Activated CD8-positive, alpha-beta T cell treated with anti-CD3 and anti-CD28 coated beads, Interleukin-2, amount 10 ng/mL, durations not matched to agents 7 days and 5 days (primary cell): Measurements from ENCODE around the gene KLF11. TPM values are rescaled to one million over a fixed set of nuclear protein-coding genes. Genes with fewer than 3 reads are reported as not detected.

Experiments used
- ATAC-seq: fragments of 150-1000 bp; cut with Tn5 transposase; one replicate; pipeline ENCODE4 v1.10.0; 2021; ENCODE audit warnings: moderate library complexity
- CTCF ChIA-PET: fragments of 350-600 bp; sonication (Branson Sonifier 250); formaldehyde crosslinking; loops from one replicate; lab custom pipeline; 2021; ENCODE audit warnings: antibody characterized with exemption; lab: Charles Lee
- POLR2A ChIA-PET: fragments of 350-600 bp; sonication (Branson Sonifier 250); formaldehyde crosslinking; loops from one replicate; lab custom pipeline; 2021; ENCODE audit warnings: antibody characterized with exemption; lab: Charles Lee
- DNase-seq: peaks from one replicate; pipeline ENCODE4 v3.0.0-alpha.2; 2020
- H3K27ac Mint-ChIP-seq: one replicate; pipeline ENCODE4 v1.8.0; 2021; ENCODE audit warnings: mild to moderate bottlenecking, mixed read lengths
- H3K27me3 Mint-ChIP-seq: one replicate; pipeline ENCODE4 v1.8.0; 2021; ENCODE audit warnings: low read depth, mixed read lengths
- H3K36me3 Mint-ChIP-seq: one replicate; pipeline ENCODE4 v1.8.0; 2021; ENCODE audit warnings: low read depth, mixed read lengths
- H3K4me1 Mint-ChIP-seq: one replicate; pipeline ENCODE4 v1.8.0; 2021; ENCODE audit warnings: low read depth, mixed read lengths
- H3K4me3 Mint-ChIP-seq: one replicate; pipeline ENCODE4 v1.8.0; 2021; ENCODE audit warnings: mild to moderate bottlenecking, mixed read lengths
- H3K9me3 Mint-ChIP-seq: one replicate; pipeline ENCODE4 v1.8.0; 2022; ENCODE audit warnings: mixed read lengths; ENCODE audit not compliant: insufficient read depth
- total RNA-seq, 2 experiments: library from RNA; stranded (reverse); gene quantifications; one replicate each; pipeline ENCODE4 v1.2.3, GENCODE V29; 2021

Gene KLF11
- total RNA-seq, 2 experiments from 2014 or later: 6.8 to 9.2 TPM

DNA sequence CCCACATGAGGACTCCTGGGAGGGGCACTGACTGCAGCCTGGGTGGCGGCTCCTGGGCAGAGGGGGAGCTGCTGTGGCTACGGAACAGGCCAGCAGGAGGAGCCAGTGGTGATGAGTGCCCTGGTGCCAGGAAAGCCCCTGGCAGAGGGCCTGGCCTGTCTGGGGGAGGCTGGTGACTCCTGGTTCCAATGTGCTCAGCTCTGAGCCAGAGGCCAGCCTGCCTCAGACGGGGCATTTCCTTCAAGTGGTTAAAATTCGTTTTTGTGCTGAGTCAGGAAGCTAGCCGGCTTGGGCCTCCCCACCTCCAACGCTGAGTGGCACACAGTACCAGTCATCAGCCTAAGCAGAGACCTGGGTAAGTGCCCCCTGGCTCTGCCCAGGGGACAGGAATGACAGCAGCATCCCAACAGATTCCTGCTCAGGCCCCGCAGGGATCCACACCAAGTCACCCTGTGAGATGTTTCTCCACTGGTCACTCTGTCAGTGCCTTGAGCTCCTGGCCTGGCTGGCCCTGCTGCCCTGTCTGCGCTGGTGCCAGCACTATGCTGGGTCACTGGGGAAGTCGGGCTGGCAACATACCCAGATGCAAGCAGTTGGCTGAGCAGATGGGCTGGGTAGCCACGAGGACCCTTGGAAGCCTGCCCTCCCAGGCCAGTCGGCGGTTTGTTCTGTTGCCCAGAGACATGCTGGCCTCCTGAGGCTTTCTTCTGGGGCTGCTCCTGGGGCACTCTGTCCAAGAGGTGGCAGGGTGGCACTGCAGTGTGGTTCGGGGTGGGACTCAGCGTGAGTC lies 7.1 kb upstream of the KLF11 start:
- DNase-seq: no peak
- ChIA-PET CTCF (interaction anchor here (1.1 to 2.1 kb wide), 3 partner anchors 10 to 223 kb away, joined by 3 to 8 read pairs (median 3); no protein-coding TSS in a partner anchor), POLR2A (no interaction called here)
- Mint-ChIP-seq H3K27me3 (peaks cover 20% of the 10 kb centered on the region), H3K36me3 (no peaks in the 10 kb centered on the region), H3K4me3 (no peak overlapping the region), H3K4me1 (peaks cover 8% of the 10 kb centered on the region), H3K27ac (no peak overlapping the region), H3K9me3 (no peaks in the 10 kb centered on the region)
- ATAC-seq: peak; percentile 54

- POLR2A ChIA-PET: interaction anchor here (0.5 kb wide), 1 partner anchor 1363 kb away, joined by 3 read pairs; no protein-coding TSS in a partner anchor
- ATAC-seq: no peak
- Mint-ChIP-seq H3K4me1 (peaks cover 16% of the 10 kb centered on the region), H3K36me3 (no peaks in the 10 kb centered on the region), H3K4me3 (no peak overlapping the region), H3K9me3 (no peaks in the 10 kb centered on the region), H3K27ac (no peak overlapping the region), H3K27me3 (peaks cover 31% of the 10 kb centered on the region)
- DNase-seq: no peak
- CTCF ChIA-PET: interaction anchor here (0.7 to 1.4 kb wide), 5 partner anchors 11 to 503 kb away, joined by 3 to 4 read pairs (median 3); no protein-coding TSS in a partner anchor
These were observed 5.2 kb upstream of the KLF11 start for GRCh38 chr2:10038123-10038522.

GRCh38 chr2:10038716-10039115 lies 4.6 kb upstream of the KLF11 start:
- Mint-ChIP-seq H3K36me3 (no peaks in the 10 kb centered on the region), H3K9me3 (no peaks in the 10 kb centered on the region), H3K4me3 (no peak overlapping the region), H3K27ac (no peak overlapping the region), H3K27me3 (peaks cover 31% of the 10 kb centered on the region), H3K4me1 (peaks cover 16% of the 10 kb centered on the region)
- POLR2A ChIA-PET: interaction anchor here (0.5 kb wide), 1 partner anchor 1362 kb away, joined by 3 read pairs; no protein-coding TSS in a partner anchor
- CTCF ChIA-PET: interaction anchor here (0.7 to 1.4 kb wide), 5 partner anchors 10 to 503 kb away, joined by 3 to 4 read pairs (median 3); no protein-coding TSS in a partner anchor
- no peak for DNase-seq
- no peak for ATAC-seq

DNA sequence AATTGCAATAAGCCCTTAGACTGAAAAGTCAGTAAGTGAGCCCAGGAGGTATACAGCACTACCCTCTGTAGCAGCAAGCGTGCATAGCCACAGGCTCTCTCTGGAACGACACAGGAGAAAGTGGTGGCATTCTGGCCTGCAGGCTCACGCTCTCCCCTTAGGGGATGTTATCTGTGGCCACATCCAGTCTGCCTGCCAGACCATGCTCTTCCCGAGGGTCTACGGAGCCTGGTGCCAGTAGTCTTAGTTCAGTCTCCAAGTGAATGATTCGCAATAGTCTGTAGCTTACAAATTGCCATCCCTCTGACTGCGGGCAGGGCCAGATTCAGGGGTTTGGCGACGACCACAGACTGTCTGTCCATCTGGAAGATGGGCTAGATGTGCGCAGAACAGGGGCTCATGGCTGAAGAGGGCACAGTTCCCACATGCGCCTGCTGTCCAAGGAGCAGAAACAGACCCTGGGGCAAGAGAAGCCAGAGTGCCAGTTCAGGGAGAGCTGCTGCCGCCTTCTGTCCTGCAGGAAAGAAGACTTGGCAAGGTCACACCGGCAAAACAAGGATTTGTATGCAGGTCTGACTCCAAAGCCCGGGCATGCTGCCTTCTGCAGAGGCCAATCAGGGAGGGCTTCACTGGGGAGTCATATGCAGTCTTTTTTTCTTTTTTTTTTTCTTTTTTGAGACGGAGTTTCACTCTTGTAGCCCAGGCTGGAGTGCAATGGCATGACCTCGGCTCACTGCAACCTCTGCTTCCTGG lies 3.5 kb upstream of the KLF11 start:
- ChIA-PET POLR2A (interaction anchor here (0.6 kb wide), 1 partner anchor 56 kb away, joined by 3 read pairs; no protein-coding TSS in a partner anchor), CTCF (interaction anchor here (1.0 kb wide), 1 partner anchor 196 kb away, joined by 3 read pairs; the partner anchor contains the start of gene TAF1B)
- Mint-ChIP-seq H3K9me3 (no peaks in the 10 kb centered on the region), H3K27me3 (peaks cover 30% of the 10 kb centered on the region), H3K4me1 (peaks cover 20% of the 10 kb centered on the region), H3K27ac (no peak overlapping the region), H3K4me3 (no peak overlapping the region), H3K36me3 (no peaks in the 10 kb centered on the region)
- no peak for DNase-seq
- no peak for ATAC-seq

DNA sequence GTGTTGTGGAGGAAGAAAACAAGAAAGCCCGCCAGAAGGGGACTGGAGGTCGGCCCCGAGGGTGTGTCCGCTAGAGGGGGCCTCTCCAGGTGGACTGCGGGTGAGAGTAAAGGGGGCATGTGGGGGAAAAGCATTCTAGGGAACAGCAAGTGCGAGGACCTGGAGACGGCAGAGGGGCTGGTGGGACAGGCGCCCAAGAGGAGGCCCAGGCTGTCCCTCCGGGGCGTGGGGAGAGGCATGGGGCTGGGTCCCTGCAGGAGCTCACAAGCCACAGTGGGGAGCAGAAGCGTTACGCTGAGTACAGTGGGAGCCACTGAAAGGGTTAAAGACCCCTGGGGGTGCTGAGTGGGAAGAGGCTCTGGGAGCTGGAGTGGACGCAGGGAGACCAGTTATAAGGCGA lies 1.6 kb upstream of the KLF11 start:
- no peak for ATAC-seq
- Mint-ChIP-seq H3K36me3 (no peaks in the 10 kb centered on the region), H3K27ac (no peak overlapping the region), H3K9me3 (no peaks in the 10 kb centered on the region), H3K4me3 (no peak overlapping the region), H3K4me1 (peaks cover 20% of the 10 kb centered on the region), H3K27me3 (peaks cover 30% of the 10 kb centered on the region)
- ChIA-PET CTCF (interaction anchor here (1.2 kb wide), 1 partner anchor 57 kb away, joined by 6 read pairs; no protein-coding TSS in a partner anchor), POLR2A (interaction anchor here (4.0 kb wide), 1 partner anchor 13 kb away, joined by 17 read pairs; no protein-coding TSS in a partner anchor)
- DNase-seq: no peak

DNA sequence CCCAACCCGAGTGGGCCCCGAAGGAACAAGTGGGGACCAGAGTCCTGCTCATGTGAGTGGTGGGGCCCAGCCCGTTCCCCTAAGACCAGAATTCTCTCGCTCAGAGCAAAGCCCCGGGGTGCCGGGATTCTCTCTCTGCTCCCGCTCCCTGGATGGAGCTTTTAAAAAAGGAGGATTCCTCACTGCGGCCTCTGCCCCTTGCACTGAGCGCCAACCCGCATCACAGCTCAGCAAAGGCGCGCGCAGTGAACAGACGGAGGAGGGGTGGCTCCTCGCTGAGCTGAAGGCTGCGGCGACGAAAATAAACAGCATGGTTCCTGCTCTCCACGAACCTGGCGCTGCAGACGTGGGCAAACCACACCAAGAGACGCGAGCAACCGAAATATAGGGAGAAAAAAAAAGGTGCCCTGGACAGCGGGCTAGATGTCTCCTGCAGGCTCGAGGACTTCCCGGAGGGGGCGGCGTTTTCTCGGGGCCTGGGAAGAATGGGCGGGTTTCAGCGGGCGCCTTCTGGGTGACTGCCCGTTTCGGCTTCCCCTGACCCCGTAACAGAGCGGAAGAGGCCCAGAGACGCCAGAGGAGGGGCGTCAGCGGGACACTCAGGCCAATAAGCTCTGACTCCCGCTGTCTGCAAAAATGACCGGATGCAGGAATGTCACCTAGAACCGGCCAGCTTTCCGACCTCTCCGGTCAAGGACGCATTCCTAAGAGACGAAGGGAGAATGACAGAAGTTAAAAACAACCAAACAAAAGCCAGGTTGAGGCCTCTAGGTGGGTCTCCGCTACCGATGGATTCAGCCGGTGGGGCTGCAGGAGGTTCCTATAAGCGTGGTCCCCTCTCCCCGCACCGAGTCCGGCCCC lies 819 bp upstream of the KLF11 start:
- CTCF ChIA-PET: interaction anchor here (1.2 to 1.8 kb wide), 2 partner anchors 15 to 58 kb away, joined by 4 to 6 read pairs; no protein-coding TSS in a partner anchor
- no peaks in the 10 kb centered on the region for H3K9me3 Mint-ChIP-seq
- peak overlapping the region; percentile 71 for H3K4me3 Mint-ChIP-seq
- DNase-seq (peak; percentile 40), ATAC-seq (no peak)
- peak overlapping the region; percentile 82 for H3K27ac Mint-ChIP-seq
- H3K27me3 Mint-ChIP-seq: peaks cover 30% of the 10 kb centered on the region
- peaks cover 24% of the 10 kb centered on the region for H3K4me1 Mint-ChIP-seq
- H3K36me3 Mint-ChIP-seq: peaks cover 6% of the 10 kb centered on the region
- POLR2A ChIA-PET: interaction anchor here (1.6 to 4.0 kb wide), 2 partner anchors 14 to 200 kb away, joined by 6 to 17 read pairs; partner anchors contain the start of gene TAF1B

- peak overlapping the region; percentile 72 for H3K4me3 Mint-ChIP-seq
- ATAC-seq: peak; percentile 74
- CTCF ChIA-PET: interaction anchor here (1.1 to 9.8 kb wide), 5 partner anchors 16 to 244 kb away, joined by 4 to 205 read pairs (median 6); no protein-coding TSS in a partner anchor
- peaks cover 23% of the 10 kb centered on the region for H3K27me3 Mint-ChIP-seq
- peak; percentile 94 for DNase-seq
- H3K4me1 Mint-ChIP-seq: peaks cover 24% of the 10 kb centered on the region
- peaks cover 14% of the 10 kb centered on the region for H3K36me3 Mint-ChIP-seq
- H3K9me3 Mint-ChIP-seq: no peaks in the 10 kb centered on the region
- POLR2A ChIA-PET: interaction anchor here (0.6 to 4.0 kb wide), 6 partner anchors 12 to 201 kb away, joined by 3 to 17 read pairs (median 5); partner anchors contain the start of gene TAF1B
- peak overlapping the region; percentile 85 for H3K27ac Mint-ChIP-seq
These were observed 704 bp downstream of the KLF11 start for GRCh38 chr2:10043906-10044601.

GRCh38 chr2:10045561-10046355 lies 2.4 kb downstream of the KLF11 start:
- Mint-ChIP-seq H3K27me3 (peaks cover 14% of the 10 kb centered on the region), H3K4me1 (peaks cover 24% of the 10 kb centered on the region), H3K9me3 (no peaks in the 10 kb centered on the region), H3K36me3 (peaks cover 14% of the 10 kb centered on the region), H3K27ac (no peak overlapping the region), H3K4me3 (peak overlapping the region; percentile 40)
- ChIA-PET POLR2A (interaction anchor here (0.6 kb wide), 1 partner anchor 35 kb away, joined by 3 read pairs; no protein-coding TSS in a partner anchor), CTCF (interaction anchor here (1.1 to 9.8 kb wide), 9 partner anchors 10 to 364 kb away, joined by 3 to 205 read pairs (median 5); no protein-coding TSS in a partner anchor)
- DNase-seq (no peak), ATAC-seq (no peak)

GRCh38 chr2:10046931-10047330 lies 3.6 kb downstream of the KLF11 start:
- H3K36me3 Mint-ChIP-seq: peaks cover 14% of the 10 kb centered on the region
- H3K27me3 Mint-ChIP-seq: peaks cover 6% of the 10 kb centered on the region
- POLR2A ChIA-PET: interaction anchor here (0.7 to 1.5 kb wide), 3 partner anchors 18 to 624 kb away, joined by 3 to 6 read pairs (median 4); no protein-coding TSS in a partner anchor
- no peak overlapping the region for H3K27ac Mint-ChIP-seq
- DNase-seq: no peak
- no peak for ATAC-seq
- H3K9me3 Mint-ChIP-seq: no peaks in the 10 kb centered on the region
- H3K4me3 Mint-ChIP-seq: no peak overlapping the region
- CTCF ChIA-PET: interaction anchor here (0.9 to 9.8 kb wide), 12 partner anchors 11 to 363 kb away, joined by 3 to 205 read pairs (median 9); partner anchors contain the start of gene TAF1B
- H3K4me1 Mint-ChIP-seq: peaks cover 24% of the 10 kb centered on the region
